ENCODE results near the gene PVALEF. TPM values are rescaled to one million over a fixed set of nuclear protein-coding genes. Genes with fewer than 3 reads are reported as not detected.

Gene PVALEF
- total and polyA plus RNA-seq, 7 donors, result not detected

DNA sequence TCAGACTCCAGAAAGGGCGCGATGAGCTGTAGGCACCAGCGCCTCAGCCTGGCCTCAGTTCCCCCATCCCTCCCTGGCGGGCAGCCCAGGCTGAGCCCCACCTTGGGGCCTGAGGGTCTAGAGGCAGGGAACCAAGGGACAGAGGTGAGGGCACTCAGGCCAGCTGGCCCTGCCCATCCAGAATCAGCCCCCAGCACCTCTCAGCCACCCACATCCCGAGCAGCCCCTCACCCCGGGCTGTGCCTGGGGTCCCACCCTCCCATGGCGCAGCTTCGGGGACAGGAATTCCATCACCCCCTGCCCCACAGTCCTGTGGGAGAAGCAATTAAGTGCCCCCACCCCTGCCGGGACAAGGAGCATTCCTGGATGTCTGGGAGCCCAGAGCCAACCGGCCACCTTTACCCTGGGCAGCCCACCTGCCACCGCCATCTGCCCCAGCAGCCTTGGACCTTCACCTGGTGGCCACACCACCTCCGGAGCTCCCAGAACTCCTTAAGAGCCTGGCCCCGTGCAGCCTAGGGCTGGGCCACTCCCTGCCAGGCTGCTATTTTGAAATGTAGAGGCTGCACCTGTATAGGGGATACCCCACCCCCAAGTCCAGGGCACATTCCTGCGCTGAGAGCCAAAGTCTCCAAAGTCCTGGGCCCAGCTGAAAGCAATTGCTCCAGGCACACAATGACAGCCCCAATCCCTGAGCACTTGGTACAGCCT lies 33.7 kb upstream of the PVALEF start:
- 92 to 94% (median 94%) methylated on average over 14 of the region's 14 CpGs for WGBS, 3 donors
- H3K27me3 ChIP-seq (ENCODE audit: insufficient read depth in 3 of 3, low read length in 2 of 3), result no peaks in the 10 kb centered on the region
- H3K27ac ChIP-seq, result no peak overlapping the region
- H3K36me3 ChIP-seq (ENCODE audit: insufficient read depth in 1 of 2, low read depth in 1 of 2), result no peaks in the 10 kb centered on the region
- H3K9me3 ChIP-seq, result no peaks in the 10 kb centered on the region
- ATAC-seq (no peak), DNase-seq (no peak)
- H3K4me3 ChIP-seq, result no peak overlapping the region
- TF ChIP-seq, protein P1, sequence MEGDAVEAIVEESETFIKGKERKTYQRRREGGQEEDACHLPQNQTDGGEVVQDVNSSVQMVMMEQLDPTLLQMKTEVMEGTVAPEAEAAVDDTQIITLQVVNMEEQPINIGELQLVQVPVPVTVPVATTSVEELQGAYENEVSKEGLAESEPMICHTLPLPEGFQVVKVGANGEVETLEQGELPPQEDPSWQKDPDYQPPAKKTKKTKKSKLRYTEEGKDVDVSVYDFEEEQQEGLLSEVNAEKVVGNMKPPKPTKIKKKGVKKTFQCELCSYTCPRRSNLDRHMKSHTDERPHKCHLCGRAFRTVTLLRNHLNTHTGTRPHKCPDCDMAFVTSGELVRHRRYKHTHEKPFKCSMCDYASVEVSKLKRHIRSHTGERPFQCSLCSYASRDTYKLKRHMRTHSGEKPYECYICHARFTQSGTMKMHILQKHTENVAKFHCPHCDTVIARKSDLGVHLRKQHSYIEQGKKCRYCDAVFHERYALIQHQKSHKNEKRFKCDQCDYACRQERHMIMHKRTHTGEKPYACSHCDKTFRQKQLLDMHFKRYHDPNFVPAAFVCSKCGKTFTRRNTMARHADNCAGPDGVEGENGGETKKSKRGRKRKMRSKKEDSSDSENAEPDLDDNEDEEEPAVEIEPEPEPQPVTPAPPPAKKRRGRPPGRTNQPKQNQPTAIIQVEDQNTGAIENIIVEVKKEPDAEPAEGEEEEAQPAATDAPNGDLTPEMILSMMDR (IDR thresholded peaks at IDR 0.05), result no peak
- intact Hi-C loops (cut with DNase I), result no loop called here
- no peaks in the 10 kb centered on the region for H3K4me1 ChIP-seq

- H3K4me3 ChIP-seq, result no peak overlapping the region
- H3K36me3 ChIP-seq (ENCODE audit: insufficient read depth in 1 of 2, low read depth in 1 of 2), result no peaks in the 10 kb centered on the region
- H3K9me3 ChIP-seq, result no peaks in the 10 kb centered on the region
- intact Hi-C loops (cut with DNase I), result no loop called here
- H3K27ac ChIP-seq, result no peak overlapping the region
- ATAC-seq, result no peak
- H3K27me3 ChIP-seq (ENCODE audit: insufficient read depth in 3 of 3, low read length in 2 of 3), result no peaks in the 10 kb centered on the region
- no peaks in the 10 kb centered on the region for H3K4me1 ChIP-seq
- 67 to 81% (median 68%) methylated on average over 9 to 11 of the region's 11 CpGs for whole genome bisulfite sequencing, 3 donors
- TF ChIP-seq, protein P1 (IDR thresholded peaks at IDR 0.05), result no peak
- no peak for DNase-seq
These were observed 33.1 kb upstream of the PVALEF start for GRCh38 chr17:81132197-81132540.

DNA sequence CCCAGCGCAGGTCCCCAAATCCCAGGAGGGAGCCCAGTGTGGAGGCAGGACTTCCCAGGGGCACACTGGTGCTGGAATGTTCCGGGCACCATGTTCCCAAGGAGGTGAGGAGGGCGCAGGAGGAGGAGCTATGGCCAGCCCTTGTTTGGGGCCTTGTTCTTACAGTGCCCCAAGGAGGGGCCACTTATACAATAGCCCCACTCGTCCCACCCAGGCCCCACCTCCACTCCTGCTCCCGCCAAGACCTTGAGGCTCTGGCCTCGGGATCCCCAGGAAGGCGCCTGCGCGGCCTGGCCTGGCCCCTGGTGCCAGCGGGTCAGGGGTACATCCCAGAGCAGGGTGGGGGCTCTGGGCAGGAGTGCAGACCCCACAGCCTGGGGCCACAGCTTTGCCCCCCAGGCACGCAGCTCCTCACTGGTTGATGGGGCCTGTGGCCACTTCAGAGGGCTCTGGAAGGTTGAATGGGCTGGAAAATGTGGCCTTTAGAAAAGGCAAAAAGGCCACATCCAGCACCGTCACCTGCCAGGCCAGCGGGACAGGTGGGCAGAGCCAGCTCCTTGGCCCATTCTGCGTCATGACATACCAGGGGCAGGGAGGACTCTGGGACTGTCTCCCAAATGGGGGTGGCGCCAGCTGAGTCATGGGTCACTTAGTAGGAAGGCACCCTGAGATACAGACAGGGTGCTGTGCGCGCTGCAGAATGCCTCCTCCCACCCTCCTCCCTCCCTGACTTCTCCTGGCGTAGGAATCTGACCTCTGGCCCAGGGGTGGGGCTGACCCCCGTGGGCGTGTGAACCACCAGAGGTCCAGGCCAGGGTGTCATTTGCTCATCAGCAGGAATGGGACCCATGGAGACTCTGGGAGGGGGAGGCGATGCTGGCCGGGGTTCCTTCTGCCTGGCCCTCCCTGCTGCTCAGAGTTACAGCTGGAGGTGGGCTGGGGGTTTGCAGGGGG lies 32.3 kb upstream of the PVALEF start:
- DNase-seq (no peak), ATAC-seq (peak in 1 of 4 donors; percentile 26)
- Histone ChIP-seq H3K27ac (no peak overlapping the region), H3K4me3 (no peak overlapping the region), H3K27me3 (ENCODE audit: insufficient read depth in 3 of 3, low read length in 2 of 3) (no peaks in the 10 kb centered on the region), H3K9me3 (no peaks in the 10 kb centered on the region), H3K4me1 (no peaks in the 10 kb centered on the region), H3K36me3 (ENCODE audit: insufficient read depth in 1 of 2, low read depth in 1 of 2) (no peaks in the 10 kb centered on the region)
- TF ChIP-seq, protein P1 (IDR thresholded peaks at IDR 0.05), result no peak
- 83 to 89% (median 88%) methylated on average over 20 to 22 of the region's 22 CpGs for WGBS, 3 donors
- intact Hi-C loops (cut with DNase I), result no loop called here

GRCh38 chr17:81134064-81134781 lies 31.1 kb upstream of the PVALEF start:
- DNase-seq (no peak), ATAC-seq (no peak)
- H3K27ac ChIP-seq, result no peak overlapping the region
- TF ChIP-seq, protein P1 (IDR thresholded peaks at IDR 0.05), result no peak
- H3K9me3 ChIP-seq, result no peaks in the 10 kb centered on the region
- H3K4me1 ChIP-seq, result no peaks in the 10 kb centered on the region
- H3K27me3 ChIP-seq (ENCODE audit: insufficient read depth in 3 of 3, low read length in 2 of 3), result no peaks in the 10 kb centered on the region
- no peaks in the 10 kb centered on the region for H3K36me3 ChIP-seq (ENCODE audit: insufficient read depth in 1 of 2, low read depth in 1 of 2)
- intact Hi-C loops (cut with DNase I), result no loop called here
- 83 to 89% (median 89%) methylated on average over 16 to 28 of the region's 28 CpGs for WGBS, 3 donors
- H3K4me3 ChIP-seq, result no peak overlapping the region
